SK-N-SH (cell line): ENCODE results near the gene STAT6. TPM values are rescaled to one million over a fixed set of nuclear protein-coding genes. Genes with fewer than 3 reads are reported as not detected.

ENCODE experiments used
- CTCF ChIA-PET: fragments of 300-600, 350-600 bp; formaldehyde crosslinking; extraction: SDS; loops from one replicate; lab custom pipeline; 2021; lab: Yijun Ruan, JAX
- POLR2A ChIA-PET: fragments of 350-600 bp; sonication (Branson Sonifier 250); formaldehyde crosslinking; extraction: SDS; loops from one replicate; lab custom pipeline; 2020; ENCODE audit warnings: antibody characterized with exemption, inconsistent platforms; lab: Yijun Ruan, JAX
- DNase-seq: peaks from one replicate; pipeline ENCODE4 v3.0.0; 2012
- H2AFZ ChIP-seq: fragments of 200-600 bp; sonication (generic); 2 replicates; pipeline ENCODE4 v1.8.1; 2016; ENCODE audit warnings: antibody characterized with exemption, mild to moderate bottlenecking, low read depth
- H3F3A ChIP-seq: fragments of 200-600 bp; sonication (generic); replicated peaks from 2 replicates; pipeline ENCODE3; 2016; ENCODE audit warnings: antibody characterized with exemption, mild to moderate bottlenecking; ENCODE audit not compliant: insufficient read depth
- H3K27ac ChIP-seq, 2 experiments: fragments of 200-500 bp in 1 of 2; fragments of 200-600 bp in 1 of 2; sonication (Bioruptor generic) in 1 of 2; sonication (generic), shearing (Covaris generic) in 1 of 2; 2 replicates each; pipeline versions ENCODE4 v1.5.1 to v1.6.1; 2014 to 2016; ENCODE audit warnings: low read depth in 2 of 2, inconsistent platforms in 1 of 2, low read length in 1 of 2, mild to moderate bottlenecking in 1 of 2, mixed read lengths in 1 of 2
- H3K27me3 ChIP-seq: fragments of 200-600 bp; sonication (generic), shearing (Covaris generic); 2 replicates; pipeline ENCODE4 v1.6.1; 2016; ENCODE audit warnings: mixed run types; ENCODE audit not compliant: insufficient read depth
- H3K36me3 ChIP-seq, 2 experiments: fragments of 200-500 bp in 1 of 2; fragments of 200-600 bp in 1 of 2; sonication (Bioruptor generic) in 1 of 2; sonication (generic) in 1 of 2; replicated peaks in 1 of 2; 2 replicates each; pipeline versions ENCODE3 to v1.5.1; 2014 to 2016; ENCODE audit warnings: low read length in 1 of 2, mild to moderate bottlenecking in 1 of 2; ENCODE audit not compliant: insufficient read depth in 2 of 2, control insufficient read depth in 1 of 2
- H3K4me1 ChIP-seq, 2 experiments: fragments of 200-500 bp in 1 of 2; fragments of 200-600 bp in 1 of 2; sonication (Bioruptor generic) in 1 of 2; sonication (generic), shearing (Covaris generic) in 1 of 2; 2 replicates each; pipeline versions ENCODE4 v1.5.1 to v1.6.1; 2014 to 2016; ENCODE audit warnings: low read depth in 1 of 2, low read length in 1 of 2, mixed run types in 1 of 2; ENCODE audit not compliant: insufficient read depth in 2 of 2, control insufficient read depth in 1 of 2
- H3K4me2 ChIP-seq: fragments of 200-600 bp; sonication (generic), shearing (Covaris generic); 2 replicates; pipeline ENCODE4 v1.6.1; 2017; ENCODE audit warnings: mixed run types
- H3K4me3 ChIP-seq, 2 experiments: fragments of 200-500 bp in 1 of 2; fragments of 200-600 bp in 1 of 2; sonication (Bioruptor generic) in 1 of 2; sonication (generic), shearing (Covaris generic) in 1 of 2; 2 replicates each; pipeline versions ENCODE4 v1.5.1 to v1.8.1; 2014 to 2016; ENCODE audit warnings: low read depth in 2 of 2, inconsistent platforms in 1 of 2, low read length in 1 of 2, mild to moderate bottlenecking in 1 of 2, mixed read lengths in 1 of 2, moderate library complexity in 1 of 2
- H3K79me2 ChIP-seq: fragments of 200-600 bp; sonication (generic); 2 replicates; pipeline ENCODE4 v1.8.1; 2017; ENCODE audit warnings: mild to moderate bottlenecking; ENCODE audit not compliant: insufficient read depth
- H3K9ac ChIP-seq: fragments of 200-600 bp; sonication (generic); 2 replicates; pipeline ENCODE4 v1.6.1; 2017; ENCODE audit warnings: mixed run types
- H3K9me2 ChIP-seq: fragments of 200-600 bp; sonication (generic); 2 replicates; pipeline ENCODE4 v1.6.1; 2017; ENCODE audit warnings: mixed run types
- H3K9me3 ChIP-seq: fragments of 200-600 bp; sonication (generic); 2 replicates; pipeline ENCODE4 v1.6.1; 2017; ENCODE audit warnings: mixed run types, mild to moderate bottlenecking, moderate library complexity
- H4K20me1 ChIP-seq: fragments of 200-600 bp; sonication (generic); 2 replicates; pipeline ENCODE4 v1.6.1; 2017; ENCODE audit warnings: mild to moderate bottlenecking, mixed run types; ENCODE audit not compliant: insufficient read depth
- CHD2 ChIP-seq: fragments of 150-350 bp; IDR thresholded peaks from 2 replicates; pipeline ENCODE4 v1.6.1; 2018; ENCODE audit warnings: low read length; ENCODE audit not compliant: partially characterized antibody
- CTCF ChIP-seq: fragments of 200-600 bp; sonication (generic); IDR thresholded peaks from 2 replicates; pipeline ENCODE4 v1.6.1; 2017; ENCODE audit warnings: antibody characterized with exemption, mild to moderate bottlenecking, moderate library complexity
- EP300 ChIP-seq, 2 experiments: IDR thresholded peaks; 2 replicates each; pipeline versions ENCODE4 v1.4.0 to v1.6.1; 2012; ENCODE audit warnings: borderline replicate concordance in 1 of 2, low read depth in 1 of 2, low read length in 1 of 2
- FOSL2 ChIP-seq: IDR thresholded peaks from 2 replicates; pipeline ENCODE4 v1.4.0; 2012; ENCODE audit warnings: low read depth, mild to moderate bottlenecking, moderate library complexity, borderline replicate concordance
- GABPA ChIP-seq: IDR thresholded peaks from 2 replicates; pipeline ENCODE4 v1.4.0; 2012; ENCODE audit warnings: low read depth, mild to moderate bottlenecking
- IRF3 ChIP-seq: fragments of 150-350 bp; IDR thresholded peaks from 2 replicates; pipeline ENCODE4 v1.6.1; 2016; ENCODE audit warnings: mild to moderate bottlenecking, low read depth, low read length
- JUND ChIP-seq: IDR thresholded peaks from 2 replicates; pipeline ENCODE4 v1.4.0; 2012
- MAX ChIP-seq: IDR thresholded peaks from 2 replicates; pipeline ENCODE4 v1.4.0; 2012; ENCODE audit warnings: low read depth
- MEF2A ChIP-seq: IDR thresholded peaks from 2 replicates; pipeline ENCODE4 v1.4.0; 2012; ENCODE audit warnings: low read depth, borderline replicate concordance
- MXI1 ChIP-seq: IDR thresholded peaks from 2 replicates; pipeline ENCODE4 v1.6.1; 2012; ENCODE audit warnings: mild to moderate bottlenecking, low read depth, low read length, improper control_type of control experiment
- NFIC ChIP-seq: IDR thresholded peaks from 2 replicates; pipeline ENCODE4 v1.4.0; 2012; ENCODE audit warnings: borderline replicate concordance
- PBX3 ChIP-seq: IDR thresholded peaks from 2 replicates; pipeline ENCODE4; 2012
- POLR2AphosphoS5 ChIP-seq: IDR thresholded peaks from 2 replicates; pipeline ENCODE4 v1.6.1; 2012; ENCODE audit warnings: low read depth, low read length
- RAD21 ChIP-seq: IDR thresholded peaks from 2 replicates; pipeline ENCODE4 v1.6.1; 2012; ENCODE audit warnings: mild to moderate bottlenecking, low read length
- RXRA ChIP-seq: IDR thresholded peaks from 2 replicates; pipeline ENCODE4 v1.4.0; 2012; ENCODE audit warnings: low read depth, mild to moderate bottlenecking, borderline replicate concordance
- SMC3 ChIP-seq: IDR thresholded peaks from 2 replicates; pipeline ENCODE4 v1.6.1; 2012; ENCODE audit warnings: low read depth, low read length, improper control_type of control experiment
- TEAD4 ChIP-seq: IDR thresholded peaks from 2 replicates; pipeline ENCODE4 v1.4.0; 2012; ENCODE audit warnings: mild to moderate bottlenecking, borderline replicate concordance; ENCODE audit not compliant: insufficient read depth
- WGBS: methylation state at CpG from one replicate; pipeline ENCODE4 v1.1.6; 2017; ENCODE audit warnings: low lambda C conversion rate; 5-methylcytosine and 5-hydroxymethylcytosine counted together
- polyA plus RNA-seq, 3 experiments: library from polyadenylated mRNA; depleted of rRNA; stranded (reverse); fragments of >200 nt; gene quantifications; 2 replicates each; pipeline ENCODE4 v1.2.3, GENCODE V29; 2012

STAT6 gene
- polyA plus RNA-seq, 1 of the 3 experiments (the other 2 are of a cell fraction), result 0.15 TPM

GRCh38 chr12:57063991-57064685 is 47.0 kb downstream of the STAT6 start:
- H3K27ac ChIP-seq, result peak overlapping the region in 1 of 2 experiments; percentile 10; a peak in 1 of 4 replicates

GRCh38 chr12:57058454-57058853 is 52.7 kb downstream of the STAT6 start:
- Histone ChIP-seq H3K79me2 (no peaks in the 10 kb centered on the region), H3K9ac (no peak overlapping the region), H3K36me3 (peaks cover 28 to 49% of the 10 kb centered on the region in 2 experiments), H3K4me3 (no peak overlapping the region), H3K9me3 (no peaks in the 10 kb centered on the region), H4K20me1 (no peaks in the 10 kb centered on the region), H3K4me1 (no peaks in the 10 kb centered on the region; a peak in 2 of 4 replicates), H3K4me2 (no peak overlapping the region), H3K27me3 (no peaks in the 10 kb centered on the region), H3K27ac (no peak overlapping the region), H2AFZ (no peak overlapping the region), H3K9me2 (no peaks in the 10 kb centered on the region), H3F3A (peaks cover 6% of the 10 kb centered on the region)
- 95% methylated on average over 1 of the region's 1 CpG for WGBS
- CTCF ChIA-PET, result interaction anchor here (0.7 to 8.9 kb wide), 6 partner anchors 11 to 270 kb away, joined by 3 to 257 read pairs (median 33); partner anchors contain the start of genes STAT6, TAC3 and ZBTB39
- POLR2A ChIA-PET, result no interaction called here
- no peak for DNase-seq
- TF ChIP-seq CHD2 (no peak), PBX3 (no peak), MEF2A (no peak), RXRA (no peak), SMC3 (no peak), RAD21 (no peak), GABPA (no peak), FOSL2 (no peak), EP300 (IDR thresholded peaks at IDR 0.05; ENCODE audit: borderline replicate concordance in 1 of 2, low read depth in 1 of 2, low read length in 1 of 2) (no peak), MAX (no peak)

More at GRCh38 chr12:57063991-57064685, 47.0 kb downstream of the STAT6 start:
- Histone ChIP-seq H3K27me3 (no peaks in the 10 kb centered on the region), H3K9me3 (no peaks in the 10 kb centered on the region), H3K9ac (peak overlapping the region; percentile 8; the same call in 1 of the 2 replicates), H3K36me3 (peaks cover 22% of the 10 kb centered on the region in 2 experiments), H3K9me2 (no peaks in the 10 kb centered on the region), H2AFZ (no peak overlapping the region), H4K20me1 (no peaks in the 10 kb centered on the region), H3K79me2 (no peaks in the 10 kb centered on the region), H3F3A (peaks cover 13% of the 10 kb centered on the region), H3K4me3 (no peak overlapping the region), H3K4me1 (peaks cover 0 to 7% of the 10 kb centered on the region in 2 experiments; a peak in 1 of 4 replicates), H3K4me2 (no peak overlapping the region)
- POLR2A ChIA-PET, result no interaction called here
- CTCF ChIA-PET, result interaction anchor here (1.0 to 8.9 kb wide), 14 partner anchors 15 to 119 kb away, joined by 3 to 257 read pairs (median 10); partner anchors contain the start of genes MYO1A, STAT6, TAC3 and ZBTB39
- WGBS, result 71% methylated on average over 5 of the region's 5 CpGs
- DNase-seq, result no peak
- TF ChIP-seq JUND (no peak), EP300 (IDR thresholded peaks at IDR 0.05; ENCODE audit: borderline replicate concordance in 1 of 2, low read depth in 1 of 2, low read length in 1 of 2) (no peak), SMC3 (no peak), NFIC (no peak), IRF3 (no peak), TEAD4 (no peak), POLR2AphosphoS5 (no peak), RXRA (no peak), CTCF (no peak), MXI1 (no peak)
